GF-D8 (cell line): ENCODE data around the gene GPR156.

Experiments used
- DNase-seq: peaks from one replicate; lab custom pipeline; 2025; lab: John Stamatoyannopoulos, UW

Gene GPR156

GRCh38 chr3:120193554-120193953, 91.5 kb downstream of the GPR156 start:
- no peak for DNase-seq

- DNase-seq, result no peak
Observed at GRCh38 chr3:120192579-120192978, 92.4 kb downstream of the GPR156 start.

- no peak for DNase-seq
Observed at GRCh38 chr3:120192159-120192558, 92.9 kb downstream of the GPR156 start.

GRCh38 chr3:120182613-120183511, 102.2 kb downstream of the GPR156 start:
- no peak for DNase-seq

GRCh38 chr3:120181632-120182031, 103.4 kb downstream of the GPR156 start:
- no peak for DNase-seq

GRCh38 chr3:120180731-120181412, 104.2 kb downstream of the GPR156 start:
- DNase-seq, result no peak

GRCh38 chr3:120177707-120178306, 107.2 kb downstream of the GPR156 start:
- no peak for DNase-seq

- DNase-seq, result no peak
Observed at GRCh38 chr3:120177151-120177550, 107.9 kb downstream of the GPR156 start.

GRCh38 chr3:120174811-120175539, 110.0 kb downstream of the GPR156 start:
- no peak for DNase-seq

- no peak for DNase-seq
Observed at GRCh38 chr3:120173056-120173675, 111.9 kb downstream of the GPR156 start.

- no peak for DNase-seq
Observed at GRCh38 chr3:120172070-120172469, 113.0 kb downstream of the GPR156 start.

GRCh38 chr3:120171134-120171873, 113.7 kb downstream of the GPR156 start:
- no peak for DNase-seq

- no peak for DNase-seq
Observed at GRCh38 chr3:120170223-120170622, 114.8 kb downstream of the GPR156 start.

- no peak for DNase-seq
Observed at GRCh38 chr3:120169407-120169806, 115.6 kb downstream of the GPR156 start.

- DNase-seq, result no peak
Observed at GRCh38 chr3:120168611-120169010, 116.4 kb downstream of the GPR156 start.

- DNase-seq, result no peak
Observed at GRCh38 chr3:120168038-120168437, 117.0 kb downstream of the GPR156 start.

GRCh38 chr3:120167488-120167887, 117.5 kb downstream of the GPR156 start:
- DNase-seq, result no peak

GRCh38 chr3:120163816-120164215, 121.2 kb downstream of the GPR156 start:
- DNase-seq, result no peak

GRCh38 chr3:120163026-120163425, 122.0 kb downstream of the GPR156 start:
- DNase-seq, result no peak

GRCh38 chr3:120162400-120162799, 122.6 kb downstream of the GPR156 start:
- no peak for DNase-seq

GRCh38 chr3:120161902-120162301, 123.1 kb downstream of the GPR156 start:
- no peak for DNase-seq
